ENCODE measurements around the gene UBE2V1.
"Not testable (repeated sequence)": the region's sequence is repeated elsewhere in the genome, so short reads cannot be mapped to it uniquely, and the experiment has no call there.

Gene UBE2V1

DNA sequence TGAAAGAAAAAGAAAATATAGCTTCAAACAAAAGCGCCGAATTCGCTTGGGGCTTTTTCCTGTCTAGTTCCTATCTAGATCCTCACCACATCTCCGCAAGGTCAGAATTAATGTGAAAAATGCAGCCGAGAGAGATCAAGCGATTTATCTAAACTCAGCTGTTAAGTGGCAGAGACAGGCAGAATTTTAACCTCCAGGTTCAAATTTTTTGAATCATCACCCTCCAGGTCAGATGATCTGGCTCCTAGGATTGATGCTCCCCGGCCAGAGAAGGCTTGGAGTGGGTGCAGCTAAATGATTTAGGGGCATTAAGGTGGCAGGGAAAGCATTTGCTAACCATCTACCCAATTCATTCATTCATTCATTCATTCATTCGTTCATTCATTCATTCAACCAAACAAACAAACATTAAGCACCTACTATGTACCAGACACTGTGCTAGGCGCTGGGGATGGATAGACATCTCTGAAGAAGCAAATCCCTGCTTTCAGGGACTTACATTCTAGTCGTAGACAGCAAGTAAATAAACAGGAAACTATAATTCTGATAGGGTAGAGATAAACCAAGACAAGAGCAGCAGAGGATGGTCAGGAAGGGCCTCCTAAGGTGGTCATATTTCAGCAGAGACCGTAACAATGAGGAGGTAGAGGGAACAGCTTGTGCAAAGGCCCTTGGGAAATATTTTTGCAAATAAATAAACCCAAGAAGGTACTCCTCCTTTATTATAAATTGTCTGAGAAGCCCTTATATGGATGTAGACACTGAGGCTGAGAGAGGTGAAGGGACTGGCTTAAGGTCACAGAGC lies 672 bp upstream of the UBE2V1 start:
- DNase-seq = no peak

DNA sequence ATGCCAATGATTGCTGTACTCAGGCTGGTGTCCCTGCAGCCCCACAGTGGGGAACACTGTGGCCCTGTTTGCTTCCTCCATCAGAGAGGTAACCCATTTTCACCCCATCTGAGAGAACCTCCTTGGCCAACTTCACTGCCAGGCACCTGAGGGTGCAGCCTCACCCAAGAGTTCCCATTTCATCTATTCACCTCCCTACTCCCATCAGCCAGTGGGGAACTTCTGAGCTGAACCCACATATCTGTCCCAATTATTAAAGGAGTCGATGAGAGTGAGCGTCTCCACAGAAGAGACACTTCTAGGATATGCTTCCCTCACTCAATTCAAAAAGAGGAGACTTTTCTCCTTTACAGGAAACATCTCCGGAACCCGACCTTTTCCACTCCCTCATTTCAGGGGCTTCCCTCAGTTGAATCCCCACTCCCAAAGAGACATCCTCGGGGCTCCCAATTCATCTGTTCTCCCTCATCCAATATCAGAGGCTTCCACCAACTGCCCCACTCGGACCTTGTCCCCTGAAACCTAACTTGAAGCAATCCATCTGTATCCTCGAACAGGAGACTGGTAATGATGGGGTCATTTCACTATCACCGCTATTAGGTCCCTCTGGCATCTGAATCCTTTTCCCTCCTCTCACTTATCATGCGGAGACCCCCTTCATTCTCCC lies 988 bp downstream of the UBE2V1 start:
- no peak for DNase-seq

DNA sequence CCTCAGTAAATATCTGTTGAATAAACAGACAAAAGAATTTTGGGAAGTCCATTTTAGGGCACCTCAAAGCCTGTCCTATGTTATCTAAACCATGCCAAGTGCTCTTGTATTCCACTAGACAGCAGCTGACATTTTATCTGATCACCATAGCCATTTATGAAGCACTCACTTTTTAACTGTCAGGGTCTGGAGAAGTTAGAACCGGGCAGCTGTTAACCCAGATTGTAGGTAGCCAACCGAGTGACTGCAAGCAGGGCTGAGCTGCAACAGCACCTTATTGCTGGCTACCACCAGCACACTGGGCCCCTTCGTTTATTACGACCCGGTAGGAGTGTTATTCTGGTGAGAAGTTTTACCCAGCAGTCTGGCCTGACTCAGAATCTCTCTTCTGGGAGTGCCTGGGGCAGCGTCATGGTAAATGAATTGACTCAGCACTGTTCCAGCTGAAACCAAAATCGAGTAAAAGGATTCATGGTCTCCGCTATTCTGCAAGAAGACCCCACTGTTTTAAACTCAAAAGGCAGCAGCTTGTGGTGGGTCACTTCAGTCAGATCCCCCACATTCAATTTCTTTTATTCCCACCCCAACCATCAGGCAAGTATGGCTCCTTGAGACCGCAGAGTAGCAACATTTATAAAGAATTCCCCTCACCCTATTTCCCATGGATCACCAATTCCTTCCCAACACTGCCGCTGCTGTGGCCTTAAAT lies 1.7 kb downstream of the UBE2V1 start:
- no peak for DNase-seq

DNA sequence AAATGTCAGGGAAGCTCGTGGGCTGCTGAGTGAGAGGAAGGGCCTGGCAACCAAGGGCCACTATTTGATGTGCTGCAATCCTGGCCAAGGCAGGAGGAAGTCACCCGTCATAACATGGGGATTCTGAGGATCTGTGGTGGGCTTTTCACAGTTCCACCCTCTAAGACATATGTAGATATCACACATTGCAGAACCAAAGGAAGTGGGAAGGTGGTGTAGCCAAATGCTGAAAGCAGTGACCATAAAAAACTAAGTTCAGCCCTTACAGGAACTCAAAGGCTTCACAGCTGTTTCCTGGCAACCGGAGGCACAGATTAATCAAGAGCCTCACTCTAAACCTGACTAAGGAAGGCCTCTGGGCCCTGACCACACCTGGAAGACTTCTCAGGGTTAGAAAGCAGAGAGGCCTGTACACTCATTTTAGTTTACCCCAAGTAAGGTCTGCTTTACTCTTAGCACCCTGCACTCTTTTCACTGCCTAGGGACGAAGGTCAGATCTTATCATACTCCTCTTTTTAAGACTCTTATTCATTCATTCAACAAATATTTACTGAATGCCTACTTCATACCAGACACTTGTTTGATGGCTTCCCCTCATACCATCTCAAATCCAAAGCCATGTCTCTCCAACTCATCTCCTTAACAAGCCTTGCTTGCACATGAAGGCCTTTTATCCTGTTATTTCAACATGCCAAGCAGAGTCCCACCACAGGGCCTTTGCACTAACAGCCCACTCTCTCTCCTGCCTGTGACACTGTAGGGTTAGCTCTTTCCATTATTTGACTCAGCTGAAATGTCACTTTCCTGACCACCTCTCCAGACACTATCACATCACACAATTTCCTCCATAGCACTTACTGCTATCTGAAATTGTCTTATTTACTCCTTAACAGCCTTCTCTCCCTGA lies 2.6 kb downstream of the UBE2V1 start:
- DNase-seq = no peak

DNA sequence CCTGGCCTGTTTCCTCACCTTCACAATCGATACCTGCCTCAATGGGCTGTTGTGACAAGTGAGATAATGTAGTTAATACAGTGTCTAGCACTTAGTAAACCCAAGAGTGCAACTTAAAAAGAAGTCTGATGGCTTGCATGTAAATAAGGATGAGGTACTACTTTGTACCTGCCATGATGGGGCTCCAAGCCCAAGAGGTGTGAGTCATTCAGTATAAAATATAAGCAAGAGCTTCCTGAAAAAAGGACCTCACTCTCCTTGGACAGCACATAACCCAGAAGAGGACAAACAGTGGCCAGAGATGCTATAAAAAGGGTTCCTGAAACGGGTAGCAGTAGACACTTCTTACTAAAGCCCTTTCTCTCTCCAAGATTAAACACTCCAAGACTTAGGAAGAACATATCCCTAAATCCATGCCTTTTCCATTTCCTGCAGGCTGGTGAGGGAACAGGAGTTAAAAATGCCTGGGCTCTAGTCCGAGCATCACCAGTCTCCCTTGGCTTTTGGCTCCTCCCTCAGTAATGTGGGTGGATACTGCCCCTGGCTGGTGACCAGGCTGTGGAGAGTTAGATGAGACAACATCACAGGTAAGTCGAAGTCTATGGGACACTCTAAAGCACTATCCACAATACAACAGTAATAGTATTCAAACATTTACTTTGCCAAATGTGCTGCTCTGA lies 4.3 kb downstream of the UBE2V1 start:
- no peak for DNase-seq

DNA sequence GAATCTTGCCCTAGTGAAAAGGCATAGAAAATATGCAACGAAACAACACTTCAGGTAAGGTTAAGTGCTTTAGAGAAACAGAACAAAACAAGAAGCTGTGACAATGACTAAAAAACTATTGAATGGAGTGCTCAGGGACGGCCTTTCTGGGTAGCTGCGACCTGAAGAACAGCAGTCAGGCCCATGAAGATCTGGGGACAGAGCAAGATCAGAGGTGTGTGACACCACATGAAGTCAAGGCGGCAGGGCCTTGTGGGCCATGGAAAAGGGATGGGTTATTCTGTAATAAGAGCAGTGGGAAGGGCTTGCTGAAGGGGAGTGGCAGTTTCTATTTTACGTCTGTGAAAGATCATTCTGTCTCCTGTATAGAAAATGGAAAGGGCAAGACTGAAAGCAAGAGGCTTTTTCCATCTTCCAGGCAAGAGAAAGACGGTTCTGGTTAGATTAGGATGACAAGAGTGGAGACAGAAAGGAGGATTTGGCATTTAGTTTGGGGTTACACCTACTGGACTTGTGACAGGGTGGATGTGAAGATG lies 5.1 kb downstream of the UBE2V1 start:
- no peak for DNase-seq

DNA sequence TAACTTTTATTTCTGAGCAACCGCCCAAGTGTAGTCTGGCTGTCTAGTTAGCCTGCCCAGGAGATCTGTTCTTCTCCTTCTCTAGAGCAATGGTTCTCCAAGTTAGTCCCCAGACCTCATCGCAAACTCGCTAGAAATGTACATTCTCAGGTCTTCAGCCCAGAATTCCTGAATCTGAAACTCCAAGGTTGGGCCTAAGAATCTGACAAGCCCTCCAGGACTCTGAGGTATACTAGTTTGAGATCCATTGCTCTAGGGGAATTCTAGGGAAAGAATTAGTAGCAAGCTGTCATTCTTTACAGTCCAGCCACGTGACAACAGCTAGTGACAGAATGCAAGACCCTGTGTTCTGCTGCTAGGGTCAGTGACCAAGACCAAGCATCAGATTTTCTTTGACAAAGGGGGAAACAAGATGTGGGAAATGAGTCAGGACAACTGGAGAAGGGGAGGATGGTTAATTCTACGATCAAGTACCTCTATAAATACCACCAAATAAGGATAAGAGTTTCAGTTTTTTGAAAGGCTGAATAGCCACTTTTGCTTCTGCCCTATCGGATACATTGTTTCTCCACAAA lies 5.8 kb downstream of the UBE2V1 start:
- no peak for DNase-seq

DNA sequence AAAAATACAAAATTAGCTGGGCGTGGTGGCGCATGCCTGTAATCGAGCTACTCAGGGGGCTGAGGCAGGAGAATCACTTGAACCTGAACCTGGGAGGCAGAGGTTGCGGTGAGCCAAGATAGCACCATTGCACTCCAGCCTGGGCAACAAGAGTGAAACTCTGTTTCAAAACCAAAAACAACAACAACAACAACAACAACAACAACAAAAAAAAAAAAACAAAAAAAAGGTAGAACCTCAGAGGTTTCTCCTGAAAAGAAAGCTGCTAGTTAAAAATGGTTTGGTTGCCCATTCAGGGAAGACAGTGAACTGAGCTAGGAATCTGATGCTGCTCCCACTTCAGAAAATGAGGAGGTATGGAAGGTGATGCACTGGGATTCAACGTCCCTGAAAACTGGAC lies 6.3 kb downstream of the UBE2V1 start:
- DNase-seq = not testable (repeated sequence)

DNA sequence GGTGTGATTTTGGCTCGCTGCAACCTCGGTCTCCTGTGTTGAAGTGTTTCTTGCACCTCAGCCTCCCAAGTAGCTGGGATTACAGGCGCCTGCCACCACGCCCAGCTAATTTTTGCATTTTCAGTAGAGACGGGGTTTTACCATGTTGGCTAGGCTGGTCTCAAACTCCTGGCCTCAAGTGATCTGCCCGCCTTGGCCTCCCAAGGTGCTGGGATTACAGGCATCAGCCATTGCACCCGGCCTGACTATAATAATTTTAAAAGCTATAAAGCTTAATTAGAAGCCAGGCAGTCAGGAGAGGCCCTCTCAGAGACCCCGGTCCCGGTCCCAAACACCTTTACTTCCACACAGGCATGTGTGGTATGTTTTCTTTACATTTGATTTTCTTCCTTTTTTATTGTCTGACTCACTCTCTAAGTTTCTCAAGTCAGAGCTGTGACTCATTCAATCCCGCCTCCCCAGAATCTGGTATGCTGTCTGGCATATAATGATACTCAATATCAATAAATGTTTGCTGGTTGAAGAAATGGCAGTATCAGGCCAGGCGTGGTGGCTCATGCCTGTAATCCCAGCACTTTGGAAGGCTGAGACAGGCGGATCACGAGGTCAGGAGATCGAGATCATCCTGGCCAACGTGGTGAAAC lies 9.4 kb downstream of the UBE2V1 start:
- DNase-seq = not testable (repeated sequence)

DNA sequence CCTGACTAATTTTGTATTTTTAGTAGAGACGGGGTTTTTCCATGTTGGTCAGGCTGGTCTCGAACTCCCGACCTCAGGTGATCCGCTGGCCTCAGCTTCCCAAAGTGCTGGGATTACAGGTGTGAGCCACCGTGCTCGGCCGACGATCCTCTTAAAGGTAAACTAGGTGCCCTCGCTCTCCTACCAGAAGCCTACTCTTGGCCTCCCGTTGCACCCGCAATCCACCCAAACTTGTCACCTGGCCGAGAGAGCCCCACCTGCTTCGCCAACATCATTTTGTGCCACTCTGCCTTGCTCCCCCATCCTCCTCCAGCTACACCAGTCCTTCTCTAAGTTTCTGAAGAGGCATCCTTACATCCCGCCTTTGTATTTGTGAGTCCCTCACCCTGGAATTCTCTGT lies 10.4 kb downstream of the UBE2V1 start:
- DNase-seq = not testable (repeated sequence)

DNA sequence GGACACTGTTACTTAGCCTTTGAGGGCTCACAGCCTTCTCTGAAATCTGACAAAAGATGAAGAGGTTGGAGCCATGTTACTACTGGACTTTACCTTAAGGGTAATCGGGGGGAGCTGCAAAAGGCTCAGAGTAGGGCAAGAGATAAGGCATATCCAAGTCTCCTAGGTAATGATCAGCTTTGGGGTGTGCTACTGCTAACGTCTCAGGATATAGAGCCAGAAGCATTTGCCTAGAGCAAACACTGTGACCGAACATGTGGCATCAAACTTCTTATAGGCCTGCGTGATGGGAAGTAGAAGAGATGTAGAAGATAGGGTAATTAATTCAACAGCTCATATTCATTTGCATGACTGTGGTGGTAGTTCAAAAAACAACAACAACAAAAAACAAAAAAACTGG lies 11.1 kb downstream of the UBE2V1 start:
- no peak for DNase-seq

DNA sequence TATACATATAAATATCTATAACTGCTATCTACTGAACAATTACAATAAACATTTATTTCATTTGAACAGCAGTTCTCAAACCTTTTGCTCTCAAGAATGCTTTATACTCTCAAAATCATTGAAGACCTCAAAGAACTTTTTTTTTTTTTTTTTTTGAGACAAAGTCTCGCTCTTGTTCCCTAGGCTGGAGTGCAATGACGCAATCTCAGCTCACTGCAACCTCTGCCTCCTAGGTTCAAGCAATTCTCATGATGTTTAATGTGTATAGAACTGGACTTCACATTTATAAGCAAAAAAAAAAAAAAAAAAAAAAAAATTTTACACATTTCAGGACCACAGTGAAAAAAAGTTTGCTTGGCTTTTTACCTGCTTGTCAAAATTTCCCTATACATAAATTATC lies 11.7 kb downstream of the UBE2V1 start:
- DNase-seq = no peak

DNA sequence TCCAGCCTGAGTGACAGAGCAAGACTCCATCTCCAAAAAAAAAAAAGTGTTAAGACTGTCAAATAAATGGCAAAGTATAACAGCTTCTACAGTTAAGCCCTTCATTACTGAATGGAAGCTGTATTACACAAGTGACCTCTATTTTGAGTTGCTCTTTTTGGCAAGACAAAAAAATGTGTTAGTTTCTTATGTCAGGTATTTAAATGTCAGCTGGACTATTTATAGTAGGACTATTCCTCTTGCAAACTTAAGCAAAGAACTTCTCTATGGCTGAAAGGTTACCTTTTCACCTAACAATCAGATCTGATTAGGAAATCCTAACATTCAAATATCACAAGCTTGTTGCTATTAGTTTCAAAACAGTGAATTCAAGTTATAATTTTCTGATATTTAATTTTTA lies 12.4 kb downstream of the UBE2V1 start:
- DNase-seq = no peak

DNA sequence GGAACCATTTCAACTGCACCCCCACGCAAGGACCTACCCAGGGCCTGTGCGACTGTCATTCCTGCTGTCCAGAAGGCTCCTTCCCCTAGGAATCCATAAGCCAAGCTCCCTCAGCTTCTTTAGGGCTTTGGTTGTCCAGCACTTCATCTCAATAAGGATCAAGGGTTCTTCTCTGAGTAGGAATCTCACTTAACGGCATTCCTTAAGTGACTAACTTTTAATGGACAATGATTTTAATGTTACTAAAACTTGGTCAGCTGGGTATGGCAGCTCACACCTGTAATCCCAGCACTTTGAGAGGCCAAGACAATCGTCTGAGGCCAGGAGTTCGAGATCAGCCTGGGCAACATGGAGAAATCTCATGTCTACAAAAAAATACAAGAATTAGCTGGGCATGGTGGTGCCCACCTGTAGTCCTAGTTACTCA lies 13.4 kb downstream of the UBE2V1 start:
- no peak for DNase-seq

DNA sequence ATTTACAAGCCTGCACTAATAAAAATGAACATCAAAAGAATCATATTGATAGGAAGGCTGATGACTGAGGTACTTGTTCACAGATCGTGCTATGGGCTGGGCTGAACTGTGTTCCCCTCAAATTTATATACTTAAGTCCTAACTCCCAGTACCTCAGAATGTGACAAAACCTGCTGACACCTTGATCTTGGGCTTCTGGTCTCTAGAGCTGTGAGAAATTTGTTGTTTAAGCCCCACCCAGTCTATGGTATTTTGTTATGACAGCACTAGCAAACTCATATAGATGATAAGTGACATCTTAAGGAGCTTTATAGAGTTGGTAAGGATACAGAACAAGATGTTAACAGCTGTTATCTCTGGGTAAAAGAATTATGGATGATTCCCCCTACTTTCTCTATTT lies 13.8 kb downstream of the UBE2V1 start:
- DNase-seq = no peak

DNA sequence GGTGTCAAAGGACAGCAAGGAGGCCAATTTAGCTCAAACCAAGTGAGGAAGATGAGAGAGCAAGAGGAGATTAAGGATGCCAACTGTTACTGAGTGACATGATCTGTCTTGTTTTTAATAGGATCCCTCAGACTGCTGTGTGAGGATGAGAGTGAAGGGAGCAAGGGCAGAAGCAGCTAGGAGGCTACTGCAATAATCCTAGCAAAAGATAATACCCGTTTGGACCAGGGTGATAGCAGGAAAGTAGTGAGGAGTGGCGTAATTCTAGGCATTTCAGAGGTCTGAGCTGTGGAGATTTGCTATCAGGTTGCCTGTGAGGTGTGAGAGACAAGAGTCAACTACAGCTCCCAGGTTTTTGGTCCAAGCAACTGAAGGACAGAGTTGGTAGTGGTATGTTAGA lies 14.7 kb downstream of the UBE2V1 start:
- no peak for DNase-seq

DNA sequence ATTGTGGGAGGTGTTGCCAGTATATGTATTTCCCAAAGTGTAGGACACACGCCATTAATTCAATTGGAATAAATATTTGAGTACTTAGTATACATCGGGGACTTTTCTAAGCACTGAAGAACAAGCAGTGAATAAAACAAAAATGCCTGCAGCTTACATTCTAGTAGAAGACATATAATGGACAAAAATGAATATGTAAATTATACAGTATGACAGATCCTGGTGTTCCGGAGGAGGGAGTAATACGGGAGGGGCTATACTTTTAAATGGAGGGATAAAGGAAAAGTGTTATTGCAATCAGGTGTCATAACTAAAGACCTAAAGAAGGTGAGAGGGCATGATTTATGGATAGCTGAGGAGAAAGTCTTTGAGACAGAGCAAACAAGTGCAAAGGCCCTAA lies 15.1 kb downstream of the UBE2V1 start:
- DNase-seq = no peak

DNA sequence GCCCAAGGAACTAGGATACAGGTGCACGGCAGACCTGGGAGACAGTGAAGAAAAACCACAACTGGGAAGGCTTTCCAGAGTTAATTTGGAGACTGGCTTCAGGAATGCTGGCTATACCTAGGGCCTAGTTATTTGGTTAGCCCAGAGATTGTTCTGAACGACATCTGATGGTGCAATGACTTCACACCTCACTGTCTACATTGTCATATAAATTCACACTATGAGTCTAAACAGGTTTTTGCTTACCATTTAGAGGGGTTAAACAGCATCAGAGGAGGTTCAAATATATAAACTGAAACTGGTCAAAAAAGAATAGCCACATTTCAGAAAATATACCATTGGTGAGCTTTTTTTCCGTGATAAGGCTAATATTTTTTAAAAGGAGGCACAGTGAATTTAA lies 16.7 kb downstream of the UBE2V1 start:
- DNase-seq = no peak

DNA sequence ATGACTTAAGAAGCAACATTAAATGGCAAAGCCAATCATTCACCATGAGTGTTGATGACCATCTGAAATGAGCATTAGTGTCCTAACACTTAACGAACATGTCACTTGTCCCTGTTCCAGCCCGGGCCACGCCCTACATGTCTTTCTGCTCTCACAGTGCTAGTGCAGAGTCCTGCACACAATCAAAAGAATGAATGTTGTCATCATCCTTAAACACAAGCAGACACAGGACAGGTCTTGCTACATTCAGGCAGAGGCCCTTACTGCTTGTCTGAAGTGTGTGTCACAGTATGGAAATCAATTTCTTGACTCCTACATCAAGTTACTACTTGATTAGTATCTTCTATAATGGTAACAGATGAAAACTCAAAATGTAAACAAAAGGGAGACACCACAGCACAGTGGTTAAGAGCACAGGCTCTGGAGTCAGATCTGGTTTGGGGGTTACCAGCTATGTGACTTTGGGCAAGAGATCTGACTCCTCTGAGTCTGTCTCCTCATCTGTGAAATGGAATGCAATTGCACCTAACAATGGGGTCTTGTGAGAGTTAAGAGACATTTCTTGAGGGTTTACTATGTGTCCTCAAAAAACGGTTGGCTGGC lies 17.4 kb downstream of the UBE2V1 start:
- DNase-seq = no peak

DNA sequence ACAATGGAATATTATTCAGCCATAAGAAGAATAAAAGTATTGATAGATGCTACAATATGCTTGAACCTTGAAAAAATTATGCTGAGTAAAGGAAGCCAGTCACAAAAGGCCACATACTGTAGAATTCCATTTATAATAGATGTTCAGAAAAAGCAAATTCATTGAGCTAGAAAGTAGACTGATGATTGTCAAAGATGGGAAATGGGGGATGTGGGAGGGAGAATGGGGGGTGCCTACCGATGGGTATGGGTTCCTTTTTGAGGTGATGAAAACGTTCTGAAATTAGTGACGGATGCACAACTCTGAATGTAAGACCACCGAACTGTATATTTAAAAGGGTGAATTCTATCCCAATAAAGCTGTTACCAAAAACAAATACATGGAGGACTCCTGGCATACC lies 18.4 kb downstream of the UBE2V1 start:
- DNase-seq = no peak

DNA sequence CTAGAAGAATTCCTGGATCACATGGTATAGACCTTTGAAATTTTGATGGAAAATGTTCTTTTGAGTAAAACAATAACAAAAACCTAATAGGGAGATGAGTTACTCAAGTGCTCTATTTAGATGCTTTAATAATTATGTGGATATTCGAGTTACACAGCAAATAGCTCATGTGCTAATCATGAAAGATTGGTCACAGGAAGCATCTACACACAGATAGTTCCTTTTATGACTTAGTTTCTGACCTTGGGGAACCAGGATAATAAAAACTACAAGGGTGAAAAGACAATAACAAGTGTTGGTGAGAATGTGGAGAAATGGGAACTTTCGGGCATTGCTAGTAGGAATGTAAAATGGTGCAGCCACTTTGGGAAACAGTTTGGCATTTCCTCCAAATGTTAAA lies 19.7 kb downstream of the UBE2V1 start:
- DNase-seq = no peak
